AG09309 (cell line): ENCODE data around the gene RCAN1.

Source experiments
- DNase-seq: peaks from one replicate; pipeline ENCODE4 v3.0.0-alpha.2; 2010; ENCODE audit warnings: low read depth
- H3K4me3 ChIP-seq: 2 replicates; pipeline ENCODE4 v1.5.1; 2011; ENCODE audit warnings: mild to moderate bottlenecking, low read depth, low read length, moderate library complexity; ENCODE audit not compliant: control insufficient read depth
- TF ChIP-seq, protein P1 (sequence below): IDR thresholded peaks from 2 replicates; pipeline ENCODE4 v1.5.1; 2011; ENCODE audit warnings: mild to moderate bottlenecking, low read depth, low read length, inconsistent platforms; ENCODE audit not compliant: insufficient read depth, control insufficient read depth; ENCODE audit errors: missing control alignments

The RCAN1 gene

DNA sequence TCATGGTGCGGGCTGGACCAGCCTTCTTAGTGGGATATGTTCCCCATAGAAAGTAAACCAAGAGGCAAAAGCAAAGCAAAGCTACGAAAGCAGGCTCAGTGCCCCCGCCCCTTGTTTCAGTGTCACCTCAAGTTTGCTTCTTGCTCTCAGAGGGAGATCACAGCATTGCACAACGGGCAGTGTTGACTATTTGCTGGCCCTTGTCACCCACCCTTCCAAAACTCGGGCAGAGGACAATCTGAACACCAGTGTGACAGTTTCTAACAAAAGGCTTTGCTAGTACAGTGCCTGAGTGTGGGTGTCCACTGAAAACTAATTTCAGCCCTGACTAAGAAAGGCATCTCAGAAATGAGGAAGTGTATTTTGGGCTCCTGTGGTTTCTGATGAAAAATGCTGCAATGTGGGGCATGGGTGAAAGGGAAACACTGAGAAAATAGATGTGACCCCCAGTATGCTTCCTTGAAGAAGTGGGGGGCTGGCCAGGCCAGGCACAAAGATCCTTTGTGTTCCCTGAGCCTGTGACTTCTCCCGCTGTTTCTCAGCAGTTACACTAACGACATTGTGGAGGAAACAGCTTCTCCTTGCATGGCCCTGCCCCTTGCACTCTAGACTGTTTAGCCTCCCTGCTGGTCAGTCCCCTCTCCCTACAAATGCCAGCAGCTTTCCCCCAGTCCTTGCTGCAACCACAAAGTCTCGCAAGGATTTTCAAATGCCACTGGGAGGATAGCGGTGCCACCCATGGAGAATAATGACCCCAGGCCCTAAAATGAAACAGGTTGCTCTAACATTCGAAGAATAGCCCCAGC is 69.6 kb downstream of the RCAN1 start:
- DNase-seq = no peak
- H3K4me3 ChIP-seq = no peak overlapping the region
- TF ChIP-seq, protein P1, sequence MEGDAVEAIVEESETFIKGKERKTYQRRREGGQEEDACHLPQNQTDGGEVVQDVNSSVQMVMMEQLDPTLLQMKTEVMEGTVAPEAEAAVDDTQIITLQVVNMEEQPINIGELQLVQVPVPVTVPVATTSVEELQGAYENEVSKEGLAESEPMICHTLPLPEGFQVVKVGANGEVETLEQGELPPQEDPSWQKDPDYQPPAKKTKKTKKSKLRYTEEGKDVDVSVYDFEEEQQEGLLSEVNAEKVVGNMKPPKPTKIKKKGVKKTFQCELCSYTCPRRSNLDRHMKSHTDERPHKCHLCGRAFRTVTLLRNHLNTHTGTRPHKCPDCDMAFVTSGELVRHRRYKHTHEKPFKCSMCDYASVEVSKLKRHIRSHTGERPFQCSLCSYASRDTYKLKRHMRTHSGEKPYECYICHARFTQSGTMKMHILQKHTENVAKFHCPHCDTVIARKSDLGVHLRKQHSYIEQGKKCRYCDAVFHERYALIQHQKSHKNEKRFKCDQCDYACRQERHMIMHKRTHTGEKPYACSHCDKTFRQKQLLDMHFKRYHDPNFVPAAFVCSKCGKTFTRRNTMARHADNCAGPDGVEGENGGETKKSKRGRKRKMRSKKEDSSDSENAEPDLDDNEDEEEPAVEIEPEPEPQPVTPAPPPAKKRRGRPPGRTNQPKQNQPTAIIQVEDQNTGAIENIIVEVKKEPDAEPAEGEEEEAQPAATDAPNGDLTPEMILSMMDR = peak; percentile 4

DNA sequence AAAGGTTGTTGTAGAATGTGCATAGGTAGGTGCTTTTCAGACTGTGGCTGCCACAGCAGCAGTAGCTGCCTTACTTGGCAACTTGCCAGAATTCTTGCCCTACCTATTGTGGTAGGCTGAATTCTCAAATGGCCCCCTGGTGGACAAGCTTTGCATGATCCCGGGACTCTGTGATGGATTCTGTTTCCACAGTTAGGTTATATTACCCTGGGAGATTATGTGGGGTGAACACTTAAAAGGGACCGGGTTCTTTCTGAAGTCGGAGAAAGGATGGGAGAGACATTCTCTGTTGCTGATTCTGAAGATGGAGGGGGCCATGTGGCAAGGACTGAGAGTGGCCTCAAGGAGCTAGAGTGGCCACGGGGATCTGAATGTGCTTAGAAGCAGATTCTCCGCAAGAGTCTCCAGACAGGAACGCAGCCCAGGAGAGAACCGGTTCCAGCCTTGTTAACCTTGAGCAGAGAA is 70.8 kb downstream of the RCAN1 start:
- H3K4me3 ChIP-seq = no peak overlapping the region
- TF ChIP-seq, protein P1 = peak; percentile 64
- DNase-seq = no peak

DNA sequence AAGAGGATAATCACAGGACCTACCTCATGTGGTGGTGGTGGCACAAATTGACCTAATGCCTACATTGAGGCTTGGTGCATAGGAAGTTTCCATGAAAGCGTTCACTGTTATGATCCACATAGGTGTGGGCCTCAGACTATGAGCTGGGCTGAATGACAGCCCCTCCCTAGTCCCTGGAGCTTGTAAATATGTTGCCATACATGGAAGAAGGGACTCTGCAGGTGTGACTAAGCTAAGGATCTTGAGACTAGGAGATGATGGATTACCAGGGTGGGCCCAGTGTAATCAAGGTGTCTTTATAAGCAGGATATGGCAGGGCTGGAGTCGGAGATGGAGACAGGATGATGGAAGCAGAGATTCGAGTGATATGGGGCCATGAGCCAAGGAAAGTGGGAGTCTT is 71.9 kb downstream of the RCAN1 start:
- TF ChIP-seq, protein P1 = no peak
- H3K4me3 ChIP-seq = no peak overlapping the region
- no peak for DNase-seq

DNA sequence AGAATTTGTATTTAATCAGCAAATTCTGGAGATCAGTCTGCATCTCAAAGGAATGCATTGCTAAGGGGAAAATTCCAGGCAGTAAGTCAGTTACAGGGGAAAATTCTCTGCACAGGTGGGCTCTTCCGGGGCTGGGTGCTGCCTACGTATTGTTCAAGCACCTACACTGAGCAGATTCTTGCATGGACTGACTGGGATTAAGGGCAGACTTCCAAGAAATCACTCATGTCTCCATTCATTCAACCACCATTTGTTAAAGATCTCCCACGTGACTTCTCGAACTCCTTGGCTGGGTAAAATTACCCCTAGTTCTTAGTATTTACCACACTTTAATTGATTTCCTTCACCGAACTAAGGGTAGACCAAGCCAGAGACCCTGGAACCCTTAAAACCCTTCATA is 74.7 kb downstream of the RCAN1 start:
- TF ChIP-seq, protein P1 = no peak
- no peak overlapping the region for H3K4me3 ChIP-seq
- DNase-seq = no peak

DNA sequence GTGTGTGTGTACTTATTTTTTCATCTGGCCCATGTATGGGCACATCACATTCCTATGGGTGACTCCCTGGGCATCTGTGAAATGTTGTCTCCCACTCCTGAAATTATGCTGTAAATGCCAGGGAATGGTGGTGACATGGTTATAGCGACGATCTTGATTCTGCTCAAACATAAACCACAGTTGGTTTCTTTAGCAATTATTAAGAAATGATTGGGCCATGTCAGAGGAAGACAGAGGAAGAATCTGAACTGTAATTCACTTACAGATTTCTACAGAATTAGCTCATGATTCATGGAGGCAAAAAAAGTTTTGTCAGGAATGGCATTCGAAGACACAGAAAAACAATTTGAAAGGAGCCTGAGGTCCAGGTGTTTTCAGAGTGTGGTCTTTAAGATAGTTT is 77.1 kb downstream of the RCAN1 start:
- TF ChIP-seq, protein P1 = no peak
- no peak for DNase-seq
- no peak overlapping the region for H3K4me3 ChIP-seq

DNA sequence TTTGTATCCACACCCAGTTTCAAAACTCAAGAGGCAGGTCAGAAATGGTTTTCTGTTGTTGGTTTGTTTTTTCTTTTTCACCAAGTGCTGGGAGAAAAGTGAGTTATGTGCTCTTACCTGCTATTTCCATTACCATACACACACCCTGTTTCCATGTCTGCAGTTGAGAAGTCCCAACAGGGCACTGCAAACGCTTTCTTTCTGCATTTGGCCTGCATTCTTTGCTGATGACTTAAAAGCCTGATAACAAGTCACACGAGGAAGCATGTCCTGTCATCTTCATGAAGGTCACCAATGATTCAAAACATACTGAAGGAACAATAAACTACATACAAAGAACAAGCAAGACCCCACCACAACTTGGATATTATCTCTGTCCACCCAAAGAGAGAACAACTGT is 78.1 kb downstream of the RCAN1 start:
- H3K4me3 ChIP-seq = no peak overlapping the region
- TF ChIP-seq, protein P1 = no peak
- no peak for DNase-seq
